ENCODE measurements around the gene AHCYL1. TPM values are rescaled to one million over a fixed set of nuclear protein-coding genes. Genes with fewer than 3 reads are reported as not detected.

Gene AHCYL1
- 37.6 and 45.9 TPM in 2 replicates for total RNA-seq

DNA sequence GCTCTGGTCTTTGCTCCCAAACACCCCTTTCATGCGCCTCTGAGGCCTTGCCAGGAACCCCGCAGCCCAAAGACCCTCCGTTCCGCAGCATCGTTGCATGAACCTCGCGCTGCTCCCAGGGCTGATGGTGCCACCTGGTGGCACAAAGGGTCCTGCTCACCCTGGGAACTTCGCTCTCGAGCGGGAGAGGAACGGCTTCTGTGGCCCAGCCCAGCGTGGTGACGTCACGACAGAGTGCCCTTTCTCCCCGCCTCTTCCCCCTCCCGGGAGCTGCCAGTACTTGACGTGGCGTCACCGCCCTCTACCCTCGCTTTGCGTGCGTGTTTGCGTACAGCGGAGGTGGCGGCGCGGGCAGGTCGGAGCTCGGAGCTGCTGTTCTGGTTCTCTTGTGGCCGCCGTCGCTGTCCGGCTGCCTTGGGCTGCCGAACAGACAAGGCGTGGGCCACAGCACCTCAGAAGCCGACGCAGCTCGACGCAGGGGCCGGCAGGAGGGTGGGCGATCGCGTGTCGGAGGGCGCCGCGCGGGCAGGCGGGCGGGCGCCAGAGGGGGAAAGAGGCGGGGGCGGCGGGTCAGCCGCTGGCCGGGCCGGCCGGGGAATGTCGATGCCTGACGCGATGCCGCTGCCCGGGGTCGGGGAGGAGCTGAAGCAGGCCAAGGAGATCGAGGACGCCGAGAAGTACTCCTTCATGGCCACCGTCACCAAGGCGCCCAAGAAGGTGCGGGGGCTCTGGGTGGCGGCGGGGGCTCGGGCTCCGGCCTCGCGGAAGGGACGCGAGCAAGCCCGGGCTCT lies at the start of gene AHCYL1:
TSS of gene AHCYL1 (plus strand) at position 310 of the 791 bp plus-strand sequence. CDS start at position 598, 288 bp downstream.

GRCh38 chr1:110034451-110035235 lies 50.1 kb downstream of the AHCYL1 start, which contains the start of gene STRIP1:
TSS of gene STRIP1 (plus strand) at chr1:110034624. CDS start at chr1:110034638, 14 bp downstream.

GRCh38 chr1:110070671-110071242 lies 86.2 kb downstream of the AHCYL1 start, which contains the start of gene ALX3:
TSS of gene ALX3 (minus strand) at chr1:110070672. CDS start at chr1:110070612, 60 bp downstream.

Other genes starting within 250 kb of the AHCYL1 start
- gene GSTM3, start 243.7 kb upstream of the AHCYL1 start, total RNA-seq: 17.9 and 37.3 TPM in 2 replicates
- gene EPS8L3, start 220.8 kb upstream of the AHCYL1 start, total RNA-seq: not detected in 2 replicates
- gene CSF1, start 73.9 kb upstream of the AHCYL1 start, total RNA-seq: 4.3 and 5.5 TPM in 2 replicates
- gene STRIP1, start 49.9 kb downstream of the AHCYL1 start, total RNA-seq: 48.9 and 51.4 TPM in 2 replicates
- gene ALX3, start 85.9 kb downstream of the AHCYL1 start, total RNA-seq: not detected in 2 replicates
- gene UBL4B, start 127.7 kb downstream of the AHCYL1 start, total RNA-seq: not detected in 2 replicates
- gene SLC6A17, start 165.7 kb downstream of the AHCYL1 start, total RNA-seq: under 0.01 TPM in 1 of 2 replicates, not detected in the other
- gene KCNC4, start 225.5 kb downstream of the AHCYL1 start, total RNA-seq: 0.39 and 1.1 TPM in 2 replicates